H9 (cell line): ENCODE data around the gene MTA3. TPM values are rescaled to one million over a fixed set of nuclear protein-coding genes. Genes with fewer than 3 reads are reported as not detected.

Experiments used
- DNase-seq: peaks from one replicate; pipeline ENCODE4 v3.0.0-alpha.2; 2017
- H2AFZ ChIP-seq: one replicate; pipeline ENCODE4 v1.6.1; 2013; ENCODE audit warnings: mild to moderate bottlenecking, low read length, control low read depth, moderate library complexity
- H2AK5ac ChIP-seq: 2 replicates; pipeline ENCODE4 v1.6.1; 2013; ENCODE audit warnings: low read length, control low read depth, mixed read lengths; ENCODE audit not compliant: insufficient read length
- H2BK120ac ChIP-seq: one replicate; pipeline ENCODE4 v1.6.1; 2013; ENCODE audit warnings: low read depth, mild to moderate bottlenecking, low read length, control low read depth, inconsistent platforms; ENCODE audit not compliant: poor library complexity, severe bottlenecking
- H2BK12ac ChIP-seq: 2 replicates; pipeline ENCODE4 v1.6.1; 2013; ENCODE audit warnings: low read length, control low read depth, mixed read lengths, low read depth; ENCODE audit not compliant: insufficient read length
- H2BK15ac ChIP-seq: 2 replicates; pipeline ENCODE4 v1.6.1; 2013; ENCODE audit warnings: low read depth, low read length, control low read depth
- H2BK20ac ChIP-seq: one replicate; pipeline ENCODE4 v1.6.1; 2013; ENCODE audit warnings: low read depth, mild to moderate bottlenecking, low read length, control low read depth, inconsistent platforms; ENCODE audit not compliant: poor library complexity, severe bottlenecking
- H2BK5ac ChIP-seq: 2 replicates; pipeline ENCODE4 v1.6.1; 2013; ENCODE audit warnings: low read length, control low read depth, mixed read lengths; ENCODE audit not compliant: insufficient read length
- H3K14ac ChIP-seq: 2 replicates; pipeline ENCODE4 v1.6.1; 2013; ENCODE audit warnings: low read length, control low read depth; ENCODE audit not compliant: insufficient read depth
- H3K18ac ChIP-seq: 2 replicates; pipeline ENCODE4 v1.6.1; 2013; ENCODE audit warnings: low read depth, mild to moderate bottlenecking, mixed read lengths, low read length, control low read depth; ENCODE audit not compliant: insufficient read length
- H3K23ac ChIP-seq: 2 replicates; pipeline ENCODE4 v1.6.1; 2013; ENCODE audit warnings: low read length, control low read depth, mixed read lengths, low read depth; ENCODE audit not compliant: insufficient read length
- H3K23me2 ChIP-seq: 2 replicates; pipeline ENCODE4 v1.6.1; 2013; ENCODE audit warnings: low read depth, mild to moderate bottlenecking, mixed read lengths, low read length, control low read depth; ENCODE audit not compliant: insufficient read length, poor library complexity, severe bottlenecking
- H3K27ac ChIP-seq: 2 replicates; pipeline ENCODE4 v1.5.1; 2013; ENCODE audit warnings: low read length, control low read depth, mixed read lengths, low read depth; ENCODE audit not compliant: insufficient read length
- H3K27me3 ChIP-seq: 2 replicates; pipeline ENCODE4 v1.6.1; 2013; ENCODE audit warnings: low read length, control low read depth, inconsistent platforms; ENCODE audit not compliant: insufficient read depth
- H3K4ac ChIP-seq: 2 replicates; pipeline ENCODE4 v1.6.1; 2013; ENCODE audit warnings: low read depth, mild to moderate bottlenecking, control low read depth, inconsistent platforms, low read length, moderate library complexity
- H3K4me1 ChIP-seq: 2 replicates; pipeline ENCODE4 v1.6.1; 2013; ENCODE audit warnings: low read length, control low read depth, inconsistent platforms; ENCODE audit not compliant: insufficient read depth
- H3K4me2 ChIP-seq: 2 replicates; pipeline ENCODE4 v1.6.1; 2013; ENCODE audit warnings: low read length, control low read depth, mixed read lengths; ENCODE audit not compliant: insufficient read length, insufficient read depth
- H3K56ac ChIP-seq: 2 replicates; pipeline ENCODE4 v1.6.1; 2013; ENCODE audit warnings: low read depth, mild to moderate bottlenecking, mixed read lengths, low read length, control low read depth; ENCODE audit not compliant: insufficient read length
- H3K79me1 ChIP-seq: 2 replicates; pipeline ENCODE4 v1.6.1; 2013; ENCODE audit warnings: low read depth, mild to moderate bottlenecking, moderate library complexity, low read length, control low read depth, inconsistent platforms; ENCODE audit not compliant: insufficient read depth, poor library complexity, severe bottlenecking
- H3K79me2 ChIP-seq: 2 replicates; pipeline ENCODE4 v1.6.1; 2013; ENCODE audit warnings: low read length, control low read depth, inconsistent platforms; ENCODE audit not compliant: insufficient read depth
- H3K9ac ChIP-seq: 2 replicates; pipeline ENCODE4 v1.6.1; 2013; ENCODE audit warnings: low read length, control low read depth, mixed read lengths; ENCODE audit not compliant: insufficient read length; ENCODE audit errors: extremely low read depth
- H3K9me3 ChIP-seq: one replicate; pipeline ENCODE4 v1.6.1; 2013; ENCODE audit warnings: low read depth, low read length, inconsistent platforms; ENCODE audit not compliant: control insufficient read depth
- H3T11ph ChIP-seq: one replicate; pipeline ENCODE4 v1.6.1; 2013; ENCODE audit warnings: mild to moderate bottlenecking, low read length, control low read depth, inconsistent platforms
- H4K20me1 ChIP-seq: one replicate; pipeline ENCODE4 v1.6.1; 2013; ENCODE audit not compliant: control insufficient read depth, insufficient read length, insufficient read depth
- H4K5ac ChIP-seq: 2 replicates; pipeline ENCODE4 v1.6.1; 2013; ENCODE audit warnings: low read depth, mild to moderate bottlenecking, mixed read lengths, low read length, control low read depth; ENCODE audit not compliant: insufficient read length
- H4K8ac ChIP-seq: replicated peaks from 2 replicates; pipeline ENCODE4 v1.6.1; 2013; ENCODE audit warnings: low read length, control low read depth, mixed read lengths, low read depth; ENCODE audit not compliant: insufficient read length
- H4K91ac ChIP-seq: 2 replicates; pipeline ENCODE4 v1.6.1; 2013; ENCODE audit warnings: low read depth, mild to moderate bottlenecking, moderate library complexity, mixed read lengths, low read length, control low read depth; ENCODE audit not compliant: insufficient read length
- H3K27ac Mint-ChIP-seq, 3 experiments: 2 replicates in 2 of 3; 3 replicates in 1 of 3; pipeline ENCODE4 v1.8.0; 2020 to 2021; ENCODE audit warnings: mixed read lengths in 3 of 3, mild to moderate bottlenecking in 1 of 3, moderate library complexity in 1 of 3
- H3K27me3 Mint-ChIP-seq: 2 replicates; pipeline ENCODE4 v1.8.0; 2021; ENCODE audit warnings: low read depth, mild to moderate bottlenecking, moderate library complexity, mixed read lengths
- H3K36me3 Mint-ChIP-seq, 3 experiments: 2 replicates in 2 of 3; 3 replicates in 1 of 3; pipeline ENCODE4 v1.8.0; 2020 to 2021; ENCODE audit warnings: low read depth in 3 of 3, mixed read lengths in 3 of 3; ENCODE audit not compliant: insufficient read depth in 1 of 3
- H3K4me1 Mint-ChIP-seq, 2 experiments: 2 replicates each; pipeline ENCODE4 v1.8.0; 2020; ENCODE audit warnings: mixed read lengths in 2 of 2
- H3K4me3 Mint-ChIP-seq, 2 experiments: 2 replicates in 1 of 2; 3 replicates in 1 of 2; pipeline ENCODE4 v1.8.0; 2020 to 2021; ENCODE audit warnings: mild to moderate bottlenecking in 2 of 2, mixed read lengths in 2 of 2, moderate library complexity in 1 of 2
- H3K9me3 Mint-ChIP-seq, 2 experiments: 2 replicates in 1 of 2; 3 replicates in 1 of 2; pipeline ENCODE4 v1.8.0; 2020; ENCODE audit warnings: mild to moderate bottlenecking in 2 of 2, mixed read lengths in 2 of 2, moderate library complexity in 1 of 2
- CTCF ChIP-seq: fragments of 200-600 bp; sonication (generic); conservative IDR thresholded peaks from 3 replicates; pipeline ENCODE4 v1.8.0; 2021; ENCODE audit warnings: antibody characterized with exemption, mild to moderate bottlenecking
- WGBS: extraction: QIAGEN DNeasy Blood & Tissue Kit; methylation state at CpG from one replicate; pipeline ENCODE4 v1.1.7; 2013; ENCODE audit warnings: missing lambda C conversion rate, low lambda C conversion rate, mixed read lengths; ENCODE audit not compliant: insufficient read length; ENCODE audit errors: extremely low coverage; 5-methylcytosine and 5-hydroxymethylcytosine counted together
- total RNA-seq: library from RNA; stranded (reverse); gene quantifications from 2 replicates; pipeline ENCODE4 v1.2.1, GENCODE V29; 2021

Gene MTA3
- total RNA-seq, 1 experiment from 2014 or later, result 253 TPM

DNA sequence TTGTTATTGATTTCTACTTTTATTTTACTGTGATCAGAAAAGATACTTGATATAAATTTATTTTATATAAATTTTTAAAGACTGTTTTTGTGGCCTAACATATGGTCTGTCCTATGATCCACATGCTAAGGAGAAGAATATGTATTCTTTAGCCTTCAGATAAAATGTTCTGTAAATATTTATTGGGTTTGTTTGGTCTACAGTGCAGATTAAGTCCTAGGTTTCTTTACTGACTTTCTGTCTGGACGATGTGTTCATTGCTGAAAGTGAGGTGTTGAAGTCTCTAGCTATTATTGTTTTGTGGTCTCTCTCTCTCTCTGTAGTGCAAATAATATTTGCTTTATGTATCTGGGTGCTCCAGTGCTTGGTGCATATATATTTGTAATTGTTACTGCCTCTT lies 165.4 kb downstream of the MTA3 start:
- Histone ChIP-seq H3K9me3 (no peaks in the 10 kb centered on the region), H3K4me1 (no peaks in the 10 kb centered on the region), H3K9ac (no peak overlapping the region), H3K79me1 (no peaks in the 10 kb centered on the region), H4K8ac (no peak overlapping the region), H3K4ac (no peak overlapping the region), H3K14ac (no peak overlapping the region), H3K79me2 (no peaks in the 10 kb centered on the region), H2BK20ac (no peak overlapping the region), H2AK5ac (no peak overlapping the region), H3K23me2 (no peaks in the 10 kb centered on the region), H4K20me1 (no peaks in the 10 kb centered on the region), H2BK120ac (no peak overlapping the region), H2AFZ (no peak overlapping the region), H2BK12ac (no peak overlapping the region), H3K4me2 (no peak overlapping the region), H3K23ac (no peak overlapping the region), H2BK5ac (no peak overlapping the region), H4K5ac (no peak overlapping the region), H4K91ac (no peak overlapping the region), H2BK15ac (no peak overlapping the region), H3T11ph (no peak overlapping the region), H3K27ac (no peak overlapping the region), H3K18ac (no peak overlapping the region), H3K27me3 (no peaks in the 10 kb centered on the region), H3K56ac (no peak overlapping the region)
- no peak for TF ChIP-seq CTCF
- H3K27me3 Mint-ChIP-seq, result no peaks in the 10 kb centered on the region; the same call in 1 of the 2 replicates
- H3K27ac Mint-ChIP-seq, result no peak overlapping the region
- peaks cover 15 to 16% of the 10 kb centered on the region in 2 experiments for H3K4me1 Mint-ChIP-seq
- peaks cover 45 to 52% (median 47%) of the 10 kb centered on the region in 3 experiments for H3K36me3 Mint-ChIP-seq
- WGBS, result no CpG with 5 or more reads among the region's 1 CpG
- H3K4me3 Mint-ChIP-seq, result no peak overlapping the region
- DNase-seq, result no peak
- H3K9me3 Mint-ChIP-seq, result peaks cover 10 to 26% of the 10 kb centered on the region in 2 experiments
